Islet precursor cell (in vitro differentiated cells): ENCODE data around the gene HS3ST2.

ENCODE experiments used
- DNase-seq: peaks from one replicate; pipeline ENCODE4 v3.0.0-alpha.2; 2018

The HS3ST2 gene

GRCh38 chr16:22813948-22814710, at the start of gene HS3ST2:
Gene HS3ST2 (plus strand): TSS chr16:22814162. CDS start chr16:22814611, 449 bp downstream.
- peak; percentile 78 for DNase-seq

DNA sequence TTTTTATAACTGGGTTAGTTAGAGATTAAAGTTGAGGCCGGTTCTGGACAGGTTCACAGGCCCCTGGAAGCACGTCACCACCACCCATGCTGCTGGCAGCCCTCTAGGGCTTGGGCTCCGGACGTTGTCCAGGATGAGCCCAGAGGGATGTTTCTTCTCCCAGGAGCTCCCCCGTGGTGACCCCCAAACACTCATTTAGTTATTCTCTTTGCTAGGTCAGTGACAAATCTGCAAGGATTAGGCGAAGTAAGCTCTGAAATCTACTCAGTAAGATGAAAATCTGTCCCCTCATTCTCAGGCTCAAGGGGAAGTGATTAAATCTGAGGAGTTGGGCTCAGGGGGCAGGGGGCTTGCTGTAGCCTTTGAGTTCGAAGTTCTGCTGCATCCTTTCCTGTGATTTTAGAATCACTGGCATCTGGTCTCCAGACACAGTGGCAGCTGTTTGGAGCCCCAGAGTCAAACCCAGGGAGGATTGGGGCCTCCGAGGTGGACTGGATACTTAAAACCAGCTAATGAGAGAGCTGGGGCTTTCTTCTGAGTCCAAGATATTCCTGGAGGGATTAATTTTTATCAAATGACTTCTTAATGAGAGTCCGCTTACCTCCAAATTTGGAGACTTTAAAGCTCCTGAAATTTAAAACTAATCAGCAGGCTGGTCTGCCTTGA, 49.2 kb upstream of the HS3ST2 start:
- DNase-seq: no peak

GRCh38 chr16:22765479-22765878, 48.5 kb upstream of the HS3ST2 start:
- DNase-seq: no peak

- no peak for DNase-seq
Observed at GRCh38 chr16:22770866-22771265, 43.1 kb upstream of the HS3ST2 start.

- no peak for DNase-seq
Observed at GRCh38 chr16:22771551-22771950, 42.4 kb upstream of the HS3ST2 start.

- DNase-seq: no peak
Observed at GRCh38 chr16:22775220-22775922, 38.6 kb upstream of the HS3ST2 start.

- DNase-seq: no peak
Observed at GRCh38 chr16:22781480-22781879, 32.5 kb upstream of the HS3ST2 start.

- DNase-seq: no peak
Observed at GRCh38 chr16:22782314-22782713, 31.6 kb upstream of the HS3ST2 start.

DNA sequence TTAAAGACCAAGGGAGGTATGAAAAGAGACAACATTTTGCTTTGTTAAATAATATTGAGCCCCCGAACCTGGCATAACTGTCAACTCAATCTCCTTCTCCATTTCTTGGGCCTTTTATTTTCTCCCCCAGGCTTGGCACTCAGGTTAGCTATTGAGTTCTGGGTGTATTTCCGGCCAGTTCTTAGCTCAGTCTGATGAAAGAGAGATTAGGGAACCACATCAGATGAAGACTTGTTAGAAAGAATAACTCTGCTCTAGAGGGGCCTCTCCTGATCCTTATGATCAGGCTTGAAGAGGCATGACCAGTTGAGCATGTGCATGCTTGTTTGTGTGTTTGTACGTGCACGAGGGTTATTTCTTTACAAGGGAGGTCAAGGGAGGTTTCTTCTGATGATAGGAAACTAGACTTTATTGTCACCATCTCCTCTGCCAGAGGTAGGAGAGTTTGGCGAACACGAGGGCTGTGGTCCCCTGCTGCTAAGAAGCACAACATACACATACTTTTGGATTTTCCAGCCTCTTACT, 29.2 kb upstream of the HS3ST2 start:
- no peak for DNase-seq

DNA sequence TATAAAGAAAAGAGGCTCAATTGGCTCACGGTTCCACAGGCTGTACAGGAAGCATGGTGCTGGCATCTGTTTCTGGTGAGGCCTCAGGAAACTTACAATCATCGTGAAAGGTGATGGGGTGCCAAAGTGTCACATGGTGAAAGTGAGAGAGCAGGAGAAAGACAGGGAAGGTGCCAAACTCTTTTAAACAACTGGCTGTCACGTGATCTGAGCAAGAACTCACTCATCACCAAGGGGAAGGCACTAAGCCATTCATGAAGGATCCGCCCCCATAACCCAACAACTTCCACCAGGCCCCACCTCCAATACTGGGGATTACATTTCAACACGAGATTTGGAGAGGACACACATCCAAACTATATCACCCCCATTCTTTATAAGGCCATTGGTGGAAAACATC, 28.4 kb upstream of the HS3ST2 start:
- DNase-seq: no peak

DNA sequence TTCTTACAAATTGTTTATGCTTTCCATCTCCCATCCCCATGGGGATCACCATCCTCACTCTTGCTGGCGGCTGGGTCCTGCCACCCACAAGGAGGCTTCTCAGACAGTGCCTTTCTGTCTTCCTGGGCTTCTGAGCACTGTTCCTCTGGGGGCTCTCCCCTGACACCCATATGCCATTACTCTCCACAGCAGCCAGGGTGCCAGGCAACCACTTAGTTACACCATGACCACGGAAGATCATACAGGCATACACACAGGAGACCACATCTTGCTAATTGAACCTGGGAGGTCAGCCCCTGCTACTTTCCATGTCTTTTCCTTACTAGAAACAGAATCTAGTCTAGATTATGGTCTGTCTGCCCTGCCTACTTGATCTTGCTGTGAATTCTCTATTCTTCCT, 27.7 kb upstream of the HS3ST2 start:
- no peak for DNase-seq

- DNase-seq: no peak
Observed at GRCh38 chr16:22786691-22787090, 27.3 kb upstream of the HS3ST2 start.

- DNase-seq: peak; percentile 84
Observed at GRCh38 chr16:22787466-22788192, 26.3 kb upstream of the HS3ST2 start.

DNA sequence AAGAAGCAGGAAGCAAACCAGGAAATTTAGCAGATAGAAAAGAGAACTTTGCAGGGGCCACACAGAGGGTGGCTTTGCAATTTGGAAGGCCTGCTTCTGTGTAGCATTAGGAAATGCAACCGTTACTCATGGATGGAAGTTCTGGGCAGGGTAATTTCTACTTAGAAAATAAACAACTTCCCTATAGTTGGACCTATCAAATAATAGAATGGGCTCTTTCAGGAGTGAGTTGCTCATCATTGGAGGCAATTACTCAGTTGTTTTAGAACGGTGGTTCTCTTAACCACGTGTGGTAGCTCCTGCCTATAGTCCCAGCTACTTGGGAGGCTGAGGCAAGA, 25.8 kb upstream of the HS3ST2 start:
- DNase-seq: no peak

GRCh38 chr16:22789281-22789945, 24.5 kb upstream of the HS3ST2 start:
- DNase-seq: peak; percentile 74

DNA sequence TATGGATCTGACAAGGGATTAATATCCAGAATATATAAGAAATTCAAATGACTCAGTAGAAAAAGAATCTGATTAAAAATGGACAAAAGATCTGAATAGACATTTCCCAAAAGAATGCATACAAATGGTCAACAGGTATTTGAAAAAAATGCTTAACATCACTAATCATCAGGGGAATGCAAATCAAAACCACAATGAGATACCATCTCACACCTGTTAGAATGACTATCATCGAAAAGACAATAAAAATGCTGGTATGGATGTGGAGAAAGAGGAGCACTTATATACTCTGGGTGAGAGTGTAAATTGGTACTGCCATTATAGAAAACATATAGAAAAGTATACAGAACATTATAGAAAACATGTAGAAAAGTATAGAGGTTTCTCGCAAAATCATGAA, 16.4 kb upstream of the HS3ST2 start:
- DNase-seq: no peak

DNA sequence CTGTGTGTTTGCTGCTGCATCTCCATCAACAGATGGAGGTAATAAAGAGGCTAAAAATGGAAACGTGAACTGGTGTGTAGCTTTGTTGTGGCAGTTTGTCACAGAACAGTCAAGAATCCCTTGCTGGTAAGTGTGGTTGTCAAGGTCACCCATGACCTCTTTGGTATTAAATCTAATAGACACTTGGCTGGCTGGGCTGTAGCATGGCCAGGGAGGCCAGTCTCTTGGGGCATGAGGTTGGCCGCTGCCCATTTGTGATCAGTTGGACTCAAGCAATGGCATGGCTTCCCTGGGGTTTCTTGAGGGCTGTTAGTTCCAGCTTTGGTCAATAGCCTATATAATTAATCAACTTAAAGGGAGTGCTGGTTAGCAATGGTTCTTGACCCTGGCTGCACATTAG, 14.8 kb upstream of the HS3ST2 start:
- DNase-seq: no peak

DNA sequence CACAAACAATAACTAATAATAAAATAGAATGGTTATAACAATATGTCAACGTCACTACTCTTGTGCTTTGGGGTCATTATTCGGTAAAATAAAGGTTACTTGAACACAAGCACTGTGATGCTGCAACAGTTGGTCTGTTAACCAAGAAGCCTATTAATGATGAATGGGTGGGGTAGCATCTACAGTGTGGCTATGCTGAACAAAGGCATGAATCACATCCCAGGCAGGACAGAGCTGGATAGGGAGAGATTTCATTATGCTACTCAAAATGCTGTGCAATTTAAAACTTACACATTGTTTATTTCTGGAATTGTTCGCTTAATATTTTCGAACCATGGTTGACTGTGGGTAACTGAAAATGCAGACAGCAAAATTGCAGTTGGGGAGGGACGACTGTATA, 9.1 kb upstream of the HS3ST2 start:
- no peak for DNase-seq

DNA sequence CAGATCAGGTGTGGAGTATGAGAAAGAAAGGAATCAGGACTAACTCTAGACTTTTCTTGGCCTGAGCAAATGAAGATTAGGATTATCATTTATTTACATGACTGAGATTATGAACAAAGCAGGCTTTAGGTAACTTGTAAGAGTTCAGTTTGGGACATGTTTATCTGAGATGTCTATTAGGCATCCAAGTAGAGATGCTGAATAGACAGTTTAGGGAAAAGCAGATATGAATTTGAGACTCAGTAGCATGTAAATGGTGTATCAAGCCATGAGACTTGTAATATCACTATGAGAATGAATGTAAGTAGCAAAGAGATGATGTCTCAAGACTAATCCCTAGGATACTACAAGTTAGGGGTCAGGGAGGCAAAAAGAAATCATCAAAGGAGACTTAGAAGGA, 8.6 kb upstream of the HS3ST2 start:
- no peak for DNase-seq

DNA sequence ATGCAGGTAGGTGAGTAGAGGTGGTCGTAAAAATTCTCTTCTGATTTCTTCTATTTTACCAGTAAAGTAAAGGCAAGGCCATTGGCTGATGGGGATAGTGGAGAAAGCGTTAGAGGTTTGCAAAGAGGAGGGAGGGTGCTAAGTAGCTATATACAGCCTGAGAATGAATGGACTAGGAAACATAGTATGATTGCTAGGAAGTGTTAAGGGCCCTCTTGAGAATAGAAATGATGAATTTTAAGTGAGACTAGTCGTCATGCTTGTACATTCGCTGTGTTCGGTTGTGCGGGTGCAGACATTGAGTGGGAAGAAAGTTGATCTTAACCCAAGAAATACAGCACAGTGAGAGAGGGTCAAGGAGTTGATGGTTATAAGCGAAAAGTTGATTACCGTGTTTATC, 7.2 kb upstream of the HS3ST2 start:
- no peak for DNase-seq

DNA sequence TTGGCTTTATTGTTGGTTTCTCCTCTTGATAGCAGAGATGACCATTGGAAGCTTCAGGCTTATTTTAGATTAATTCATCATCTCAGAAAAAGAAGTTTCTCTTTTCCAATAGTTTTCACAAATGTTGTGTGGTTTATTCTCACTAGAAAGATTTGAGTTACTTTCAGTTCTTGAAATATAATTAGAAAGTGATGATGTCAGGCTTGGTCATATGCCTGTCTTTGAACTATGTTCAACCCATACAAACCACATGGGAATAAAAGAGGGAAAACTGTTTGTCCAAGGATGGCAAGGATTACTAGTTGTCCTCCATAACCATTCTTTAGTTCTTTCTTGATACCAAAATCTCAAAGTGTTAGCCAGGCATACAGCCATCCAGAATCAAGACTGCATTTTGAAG, 3.7 kb upstream of the HS3ST2 start:
- no peak for DNase-seq

- peak; percentile 90 for DNase-seq
Observed at GRCh38 chr16:22813223-22813947, 577 bp upstream of the HS3ST2 start.
